BJ (cell line): ENCODE data around the gene BRINP1. TPM values are rescaled to one million over a fixed set of nuclear protein-coding genes. Genes with fewer than 3 reads are reported as not detected.
A peak's percentile ranks its signal among the peaks of the same experiment; 100 is the strongest.

Source experiments
- CTCF ChIA-PET: fragments of 350-600 bp; formaldehyde crosslinking; extraction: SDS; loops from one replicate; lab custom pipeline; 2021; ENCODE audit warnings: antibody characterized with exemption, inconsistent platforms; lab: Yijun Ruan, JAX
- POLR2A ChIA-PET: fragments of 300-600 bp; sonication (Branson Sonifier 250); formaldehyde crosslinking; extraction: SDS; loops from one replicate; lab custom pipeline; 2021; ENCODE audit warnings: antibody characterized with exemption; lab: Charles Lee
- DNase-seq: peaks from one replicate; pipeline ENCODE4 v3.0.0-alpha.2; 2011; ENCODE audit warnings: low read depth
- H3K27me3 ChIP-seq: 2 replicates; pipeline ENCODE4 v1.6.0; 2011; ENCODE audit warnings: low read length; ENCODE audit not compliant: control insufficient read depth, insufficient read depth
- H3K36me3 ChIP-seq: 2 replicates; pipeline ENCODE4 v1.5.1; 2011; ENCODE audit warnings: low read length; ENCODE audit not compliant: control insufficient read depth, insufficient read depth
- H3K4me3 ChIP-seq: 2 replicates; pipeline ENCODE4 v1.5.1; 2011; ENCODE audit warnings: low read depth, mild to moderate bottlenecking, control low read depth, low read length
- CTCF ChIP-seq: IDR thresholded peaks from 2 replicates; pipeline ENCODE4 v1.5.1; 2011; ENCODE audit warnings: low read depth, mild to moderate bottlenecking, control low read depth, inconsistent platforms, low read length, moderate library complexity; ENCODE audit not compliant: insufficient read depth
- polyA plus RNA-seq: library from polyadenylated mRNA; depleted of rRNA; stranded (reverse); fragments of >200 nt; gene quantifications from 2 replicates; pipeline ENCODE4 v1.2.3, GENCODE V29; 2011

The BRINP1 gene
- polyA plus RNA-seq, 1 experiment = 0.60 TPM

GRCh38 chr9:119227422-119227821, 141.8 kb downstream of the BRINP1 start:
- ChIA-PET CTCF (no interaction called here), POLR2A (no interaction called here)
- H3K4me3 ChIP-seq = no peak overlapping the region
- TF ChIP-seq CTCF = no peak
- no peaks in the 10 kb centered on the region for H3K36me3 ChIP-seq
- H3K27me3 ChIP-seq = no peaks in the 10 kb centered on the region
- no peak for DNase-seq

- H3K27me3 ChIP-seq = no peaks in the 10 kb centered on the region
- no peaks in the 10 kb centered on the region for H3K36me3 ChIP-seq
- ChIA-PET POLR2A (no interaction called here), CTCF (no interaction called here)
- DNase-seq = no peak
- no peak for TF ChIP-seq CTCF
- no peak overlapping the region for H3K4me3 ChIP-seq
Observed at GRCh38 chr9:119224431-119224830, 144.8 kb downstream of the BRINP1 start.

GRCh38 chr9:119221276-119221675, 148.0 kb downstream of the BRINP1 start:
- ChIA-PET CTCF (interaction anchor here (1.0 kb wide), 1 partner anchor 10 kb away, joined by 3 read pairs; no protein-coding TSS in a partner anchor), POLR2A (no interaction called here)
- no peak for DNase-seq

GRCh38 chr9:119218293-119218692, 150.9 kb downstream of the BRINP1 start:
- Histone ChIP-seq H3K4me3 (no peak overlapping the region), H3K27me3 (no peaks in the 10 kb centered on the region), H3K36me3 (no peaks in the 10 kb centered on the region)
- no peak for DNase-seq
- POLR2A ChIA-PET = no interaction called here
- TF ChIP-seq CTCF = no peak
- CTCF ChIA-PET = no interaction called here

More at GRCh38 chr9:119221276-119221675, 148.0 kb downstream of the BRINP1 start:
- Histone ChIP-seq H3K27me3 (no peaks in the 10 kb centered on the region), H3K36me3 (no peaks in the 10 kb centered on the region), H3K4me3 (no peak overlapping the region)
- no peak for TF ChIP-seq CTCF

- TF ChIP-seq CTCF = no peak
- POLR2A ChIA-PET = no interaction called here
- Histone ChIP-seq H3K27me3 (no peaks in the 10 kb centered on the region), H3K4me3 (no peak overlapping the region), H3K36me3 (no peaks in the 10 kb centered on the region)
- DNase-seq = peak; percentile 2
- CTCF ChIA-PET = no interaction called here
Observed at GRCh38 chr9:119216651-119217331, 152.4 kb downstream of the BRINP1 start.
